HG02623 (cell line): ENCODE results near the gene CA12.

Source experiments
- ATAC-seq: cut with Tn5 transposase; IDR thresholded peaks from one replicate; pipeline ENCODE4 v1.9.1; 2021; ENCODE audit warnings: moderate library complexity; ENCODE audit not compliant: unreplicated experiment

CA12 gene

GRCh38 chr15:63402498-63403253 is 21.0 kb upstream of the CA12 start:
- no peak for ATAC-seq

DNA sequence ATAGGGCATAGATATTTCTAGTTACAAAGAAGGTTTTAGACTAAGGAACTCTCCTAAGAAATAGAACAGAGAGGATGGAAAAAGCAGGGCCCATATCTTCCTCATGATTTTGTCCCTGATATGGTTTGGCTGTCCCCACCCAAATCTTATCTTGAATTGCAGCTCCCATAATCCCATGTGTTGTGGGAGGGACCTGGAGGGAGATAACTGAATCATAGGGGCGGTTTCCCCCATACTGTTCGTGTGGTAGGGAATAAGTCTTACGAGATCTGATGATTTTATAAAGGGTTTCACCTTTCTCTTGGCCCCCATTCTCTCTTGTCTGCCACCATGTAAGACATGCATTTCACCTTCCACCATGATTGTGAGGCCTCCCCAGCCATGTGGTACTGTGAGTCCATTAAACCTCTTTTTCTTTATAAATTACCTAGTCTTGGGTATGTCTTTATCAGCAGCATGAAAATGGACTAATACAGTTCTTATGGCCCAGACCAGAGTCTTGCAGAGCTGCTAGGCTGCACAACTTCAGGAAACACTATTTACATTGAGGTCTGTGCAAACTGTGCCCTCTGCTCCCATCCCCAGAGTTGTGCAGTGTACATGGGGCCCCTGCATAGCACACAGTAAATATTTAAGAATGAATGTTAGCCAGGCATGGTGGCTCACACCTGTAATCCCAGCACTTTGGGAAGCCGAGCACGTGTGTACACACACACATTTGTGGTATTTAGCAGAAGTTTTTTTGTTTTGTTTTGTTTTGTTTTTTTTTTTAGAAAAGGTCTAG is 20.3 kb upstream of the CA12 start:
- no peak for ATAC-seq

DNA sequence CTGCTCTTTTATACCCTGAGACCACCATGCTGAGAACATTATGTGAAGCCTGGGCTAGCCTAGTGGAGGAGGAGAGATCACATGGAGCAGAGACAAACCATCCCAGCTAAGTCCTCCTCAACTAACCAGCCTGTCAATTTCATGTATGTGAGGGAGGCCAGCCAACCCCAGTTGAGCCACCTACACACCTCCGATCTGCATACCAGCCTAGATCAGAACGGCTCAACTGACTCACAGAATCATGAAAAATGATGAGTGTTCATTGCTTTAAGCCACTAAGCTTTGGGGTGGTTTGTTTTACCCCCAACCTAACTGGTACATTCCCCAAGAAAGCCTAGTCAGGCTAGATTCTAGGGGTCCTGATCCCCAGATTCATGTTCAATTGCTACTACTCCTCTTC is 19.4 kb upstream of the CA12 start:
- ATAC-seq, result no peak

- ATAC-seq, result no peak
These were observed 16.8 kb upstream of the CA12 start for GRCh38 chr15:63398456-63398855.

- no peak for ATAC-seq
These were observed 14.7 kb upstream of the CA12 start for GRCh38 chr15:63396152-63396928.

DNA sequence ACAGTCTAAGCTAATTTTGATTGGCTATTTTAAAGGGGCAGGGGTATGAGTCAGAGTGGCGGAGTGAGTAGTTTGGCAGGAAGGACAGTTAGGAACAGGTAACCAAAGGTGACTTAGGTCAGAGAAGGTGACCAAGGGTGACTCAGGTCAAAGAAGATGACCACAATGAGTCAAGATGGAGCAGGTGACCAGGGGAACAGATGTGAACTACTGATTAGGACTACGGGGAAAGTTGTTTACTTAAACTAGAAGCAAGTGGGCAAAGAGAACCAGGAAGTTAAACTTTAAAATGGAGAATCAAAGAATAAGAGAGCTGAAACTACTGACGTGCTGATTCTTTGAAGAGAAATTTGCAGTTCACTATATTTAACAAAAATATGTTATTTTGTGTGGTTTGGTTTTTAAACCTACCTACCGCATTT is 14.1 kb upstream of the CA12 start:
- ATAC-seq, result no peak

DNA sequence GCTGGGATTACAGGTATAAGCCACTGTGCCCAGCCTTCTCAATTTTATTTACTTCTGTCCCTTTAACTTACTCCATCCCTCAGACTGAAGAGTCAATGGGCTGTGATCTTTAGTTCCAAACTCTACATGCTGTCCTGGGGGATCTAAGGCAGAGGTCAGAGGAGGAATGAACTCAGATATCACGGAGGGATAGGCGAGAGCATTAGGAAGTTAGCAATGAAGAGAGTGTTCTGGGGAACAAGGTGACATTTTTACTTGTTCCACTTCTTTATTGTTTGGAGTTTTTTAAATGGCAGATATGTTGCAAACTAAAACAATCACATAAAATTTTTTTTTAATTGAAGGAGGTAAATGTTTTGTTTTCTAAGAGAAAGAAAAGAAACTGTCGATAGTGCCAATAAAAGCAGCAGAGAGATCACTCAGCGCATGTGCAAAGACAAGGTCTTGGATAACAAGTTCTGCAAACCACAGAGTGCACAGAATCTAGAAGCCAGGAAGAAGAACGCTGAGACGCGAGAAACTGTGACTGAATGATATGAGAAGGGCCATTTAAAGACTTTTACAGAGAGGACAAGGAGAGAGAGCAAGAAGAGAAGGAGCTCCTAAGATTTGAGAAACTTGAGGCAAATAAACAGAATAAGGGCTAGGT is 10.8 kb upstream of the CA12 start:
- ATAC-seq, result no peak

DNA sequence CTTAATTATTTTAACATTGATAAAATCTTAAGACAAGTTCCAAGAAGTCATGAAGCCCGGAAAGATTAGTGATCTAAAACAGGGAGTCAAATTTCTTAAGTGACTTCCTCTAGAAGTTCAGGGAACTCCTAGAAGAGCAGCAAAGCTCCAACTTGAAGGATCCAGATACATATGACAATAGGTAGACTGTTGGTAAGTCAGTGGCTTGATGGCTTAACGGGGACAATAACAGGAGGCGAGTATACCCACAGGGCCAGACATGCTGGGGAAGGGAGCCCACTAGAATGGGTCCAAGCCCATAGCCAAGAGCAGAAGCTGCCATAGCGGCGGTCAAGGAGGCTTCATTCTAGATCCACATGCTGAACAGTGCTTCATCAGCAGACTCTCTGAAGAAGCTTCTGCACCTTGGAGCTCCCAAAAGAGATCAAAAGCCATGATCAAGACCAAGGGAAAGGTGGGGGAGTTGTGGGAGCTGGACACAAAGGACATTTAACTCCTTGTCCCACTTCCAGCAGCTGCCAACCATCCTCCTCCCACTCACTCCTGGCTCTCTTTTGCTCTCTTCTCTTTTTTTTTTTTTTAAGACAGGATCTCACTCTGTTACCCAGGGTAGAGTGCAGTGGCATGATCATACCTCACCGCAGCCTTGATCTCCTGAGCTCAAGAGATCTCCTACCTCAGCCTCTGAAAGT is 10.2 kb upstream of the CA12 start:
- ATAC-seq, result no peak

- no peak for ATAC-seq
These were observed 9.0 kb upstream of the CA12 start for GRCh38 chr15:63390689-63391088.

GRCh38 chr15:63389902-63390670 is 8.4 kb upstream of the CA12 start:
- ATAC-seq, result no peak

DNA sequence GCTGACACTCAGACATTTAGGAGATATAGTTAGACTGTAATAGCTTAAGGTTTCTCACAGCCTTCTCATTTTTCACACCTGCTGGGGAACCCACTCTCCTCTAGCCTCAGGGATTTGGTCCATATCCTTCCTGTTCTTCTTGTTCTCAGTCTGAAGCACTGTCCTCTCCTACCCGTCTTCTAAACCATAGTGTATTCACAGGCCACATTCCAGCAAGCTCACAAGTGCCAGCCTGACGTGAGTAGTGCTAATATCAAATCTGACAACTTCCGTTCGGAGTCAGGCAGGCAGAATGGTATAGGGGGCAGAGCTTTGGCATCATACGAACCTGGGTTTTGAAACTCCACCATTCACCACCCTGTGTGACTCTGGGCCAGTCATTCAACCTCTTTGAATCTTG is 6.9 kb upstream of the CA12 start:
- ATAC-seq, result no peak

GRCh38 chr15:63387748-63388493 is 6.3 kb upstream of the CA12 start:
- no peak for ATAC-seq

DNA sequence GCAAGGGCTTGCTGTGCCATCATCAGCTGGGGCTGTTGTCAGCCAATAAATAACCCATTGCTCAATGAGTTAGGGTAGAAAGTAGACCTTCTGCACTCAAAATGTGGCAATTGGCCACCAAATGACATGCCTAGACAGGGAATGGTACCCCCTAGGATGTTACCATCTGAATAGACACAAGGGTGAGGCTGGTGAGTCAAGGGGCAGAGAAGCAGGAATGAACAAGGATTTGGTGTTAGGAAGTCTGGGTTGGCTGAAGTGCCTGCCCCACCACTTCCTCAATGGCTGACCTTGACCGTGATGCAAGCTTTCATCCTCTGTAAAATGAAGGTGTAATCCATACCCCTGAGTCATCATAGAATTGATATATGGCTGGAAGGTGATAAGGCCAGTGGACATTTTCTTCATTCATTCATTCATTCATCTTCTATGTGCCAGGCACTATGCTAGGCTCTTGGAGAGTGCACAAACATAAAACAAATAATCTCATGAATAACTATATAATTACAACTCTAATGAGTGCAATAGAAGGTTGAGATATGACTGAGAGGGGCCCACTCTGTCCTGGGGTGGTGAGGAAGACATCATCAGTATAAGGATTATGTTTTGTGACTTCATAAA is 4.4 kb upstream of the CA12 start:
- ATAC-seq, result no peak

- ATAC-seq, result no peak
These were observed 3.3 kb upstream of the CA12 start for GRCh38 chr15:63384906-63385305.

- ATAC-seq, result no peak
These were observed 1.5 kb upstream of the CA12 start for GRCh38 chr15:63382966-63383710.

DNA sequence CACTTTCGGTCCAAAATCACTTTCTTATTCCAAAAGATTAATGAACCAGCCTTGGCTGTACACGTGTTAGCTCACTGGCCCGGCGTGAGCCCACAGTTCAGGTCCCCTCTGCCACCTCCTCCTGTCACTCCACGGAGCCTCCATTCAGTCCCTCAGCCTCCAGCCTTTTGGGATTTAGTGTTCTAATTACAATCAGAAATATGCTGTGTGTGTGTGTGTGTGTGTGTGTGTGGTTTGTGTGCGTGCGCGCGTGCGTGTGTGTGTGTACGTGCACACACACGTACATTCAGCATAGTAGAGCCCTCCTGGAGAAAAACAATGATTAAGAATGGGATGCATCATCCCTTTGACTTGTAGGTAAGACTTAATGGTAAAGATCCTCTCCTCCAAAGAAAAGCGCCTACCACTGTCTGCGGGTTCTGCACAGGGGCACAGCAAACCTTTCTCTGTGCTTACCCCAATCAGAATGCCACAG is 801 bp downstream of the CA12 start:
- ATAC-seq, result no peak

GRCh38 chr15:63380151-63380807 is 1.4 kb downstream of the CA12 start:
- no peak for ATAC-seq
